HAP-1 (cell line): Measurements from ENCODE around the gene TNFSF13B.

Source experiments
- DNase-seq, 2 experiments: peaks; one replicate each; pipeline ENCODE4 v3.0.0-alpha.2; 2016 to 2020; ENCODE audit warnings: low spot score in 2 of 2
- H3K27me3 ChIP-seq: fragments of 250-450 bp; sonication (Bioruptor Pico); 2 replicates; pipeline ENCODE4 v1.5.1; 2020; ENCODE audit warnings: low read depth, mild to moderate bottlenecking, moderate library complexity
- H3K36me3 ChIP-seq: fragments of 250-450 bp; sonication (Bioruptor Pico); replicated peaks from 2 replicates; pipeline ENCODE4 v1.5.1; 2020; ENCODE audit warnings: mild to moderate bottlenecking
- H3K4me1 ChIP-seq: fragments of 250-450 bp; sonication (Bioruptor Pico); 2 replicates; pipeline ENCODE4 v1.5.1; 2020; ENCODE audit warnings: mild to moderate bottlenecking
- H3K4me3 ChIP-seq: fragments of 250-450 bp; sonication (Bioruptor Pico); 2 replicates; pipeline ENCODE4 v1.5.1; 2020; ENCODE audit warnings: mild to moderate bottlenecking, moderate library complexity
- H3K9me3 ChIP-seq: fragments of 250-450 bp; sonication (Bioruptor Pico); 2 replicates; pipeline ENCODE4 v1.5.1; 2020; ENCODE audit warnings: mild to moderate bottlenecking, moderate library complexity
- in situ Hi-C: fragments of 300-500 bp; cut with MboI; formaldehyde crosslinking; loops from 3 replicates; pipeline ENCODE4 v1.14.3; 2020; ENCODE audit warnings: low sequenced_read_pairs, inconsistent platforms, mixed read lengths

Gene TNFSF13B

GRCh38 chr13:108268466-108269112 is 929 bp upstream of the TNFSF13B start:
- H3K4me1 ChIP-seq, result no peaks in the 10 kb centered on the region
- no peaks in the 10 kb centered on the region; the same call in 1 of the 2 replicates for H3K27me3 ChIP-seq
- no peak overlapping the region for H3K4me3 ChIP-seq
- H3K9me3 ChIP-seq, result no peaks in the 10 kb centered on the region
- DNase-seq, result no peak
- H3K36me3 ChIP-seq, result no peaks in the 10 kb centered on the region
- in situ Hi-C loops, result no loop called here

- no peaks in the 10 kb centered on the region for H3K36me3 ChIP-seq
- H3K27me3 ChIP-seq, result no peaks in the 10 kb centered on the region; the same call in 1 of the 2 replicates
- H3K9me3 ChIP-seq, result no peaks in the 10 kb centered on the region
- no peaks in the 10 kb centered on the region for H3K4me1 ChIP-seq
- H3K4me3 ChIP-seq, result no peak overlapping the region
- no peak for DNase-seq
- in situ Hi-C loops, result no loop called here
Measured at GRCh38 chr13:108270442-108270841, 924 bp downstream of the TNFSF13B start.

GRCh38 chr13:108272333-108272732 is 2.8 kb downstream of the TNFSF13B start:
- Histone ChIP-seq H3K4me1 (no peaks in the 10 kb centered on the region), H3K27me3 (no peaks in the 10 kb centered on the region; the same call in 1 of the 2 replicates), H3K4me3 (no peak overlapping the region), H3K9me3 (no peaks in the 10 kb centered on the region), H3K36me3 (no peaks in the 10 kb centered on the region)
- no peak for DNase-seq
- in situ Hi-C loops, result no loop called here

- in situ Hi-C loops, result no loop called here
- H3K36me3 ChIP-seq, result no peaks in the 10 kb centered on the region
- H3K4me1 ChIP-seq, result no peaks in the 10 kb centered on the region
- no peaks in the 10 kb centered on the region for H3K9me3 ChIP-seq
- no peak overlapping the region for H3K4me3 ChIP-seq
- H3K27me3 ChIP-seq, result no peaks in the 10 kb centered on the region; the same call in 1 of the 2 replicates
- DNase-seq, result no peak
Measured at GRCh38 chr13:108273429-108274118, 4.1 kb downstream of the TNFSF13B start.

GRCh38 chr13:108274718-108275117 is 5.2 kb downstream of the TNFSF13B start:
- Histone ChIP-seq H3K27me3 (no peaks in the 10 kb centered on the region; the same call in 1 of the 2 replicates), H3K4me1 (no peaks in the 10 kb centered on the region), H3K36me3 (no peaks in the 10 kb centered on the region), H3K9me3 (no peaks in the 10 kb centered on the region), H3K4me3 (no peak overlapping the region)
- in situ Hi-C loops, result no loop called here
- DNase-seq, result no peak

GRCh38 chr13:108276060-108276459 is 6.5 kb downstream of the TNFSF13B start:
- H3K9me3 ChIP-seq, result no peaks in the 10 kb centered on the region
- H3K4me1 ChIP-seq, result no peaks in the 10 kb centered on the region
- DNase-seq, result no peak
- in situ Hi-C loops, result no loop called here
- H3K36me3 ChIP-seq, result no peaks in the 10 kb centered on the region
- H3K4me3 ChIP-seq, result no peak overlapping the region
- H3K27me3 ChIP-seq, result no peaks in the 10 kb centered on the region; the same call in 1 of the 2 replicates

- no peak for DNase-seq
- Histone ChIP-seq H3K27me3 (no peaks in the 10 kb centered on the region), H3K4me3 (no peak overlapping the region), H3K36me3 (no peaks in the 10 kb centered on the region), H3K9me3 (no peaks in the 10 kb centered on the region), H3K4me1 (no peaks in the 10 kb centered on the region)
- in situ Hi-C loops, result no loop called here
Measured at GRCh38 chr13:108278466-108278865, 8.9 kb downstream of the TNFSF13B start.

GRCh38 chr13:108281901-108282300 is 12.4 kb downstream of the TNFSF13B start:
- Histone ChIP-seq H3K9me3 (no peaks in the 10 kb centered on the region), H3K36me3 (no peaks in the 10 kb centered on the region), H3K27me3 (no peaks in the 10 kb centered on the region), H3K4me3 (no peak overlapping the region), H3K4me1 (no peaks in the 10 kb centered on the region)
- in situ Hi-C loops, result no loop called here
- DNase-seq, result no peak

- no peaks in the 10 kb centered on the region for H3K9me3 ChIP-seq
- no peaks in the 10 kb centered on the region for H3K36me3 ChIP-seq
- no peak overlapping the region for H3K4me3 ChIP-seq
- in situ Hi-C loops, result no loop called here
- DNase-seq, result peak in 1 of 2 experiments; percentile 3
- no peaks in the 10 kb centered on the region for H3K4me1 ChIP-seq
- H3K27me3 ChIP-seq, result no peaks in the 10 kb centered on the region
Measured at GRCh38 chr13:108283110-108283509, 13.6 kb downstream of the TNFSF13B start.

- no peak overlapping the region for H3K4me3 ChIP-seq
- H3K4me1 ChIP-seq, result no peaks in the 10 kb centered on the region
- DNase-seq, result no peak
- no peaks in the 10 kb centered on the region for H3K36me3 ChIP-seq
- H3K27me3 ChIP-seq, result no peaks in the 10 kb centered on the region; the same call in 1 of the 2 replicates
- in situ Hi-C loops, result no loop called here
- H3K9me3 ChIP-seq, result no peaks in the 10 kb centered on the region
Measured at GRCh38 chr13:108288741-108289140, 19.2 kb downstream of the TNFSF13B start.

- no peak overlapping the region for H3K4me3 ChIP-seq
- in situ Hi-C loops, result no loop called here
- no peaks in the 10 kb centered on the region for H3K4me1 ChIP-seq
- H3K36me3 ChIP-seq, result no peaks in the 10 kb centered on the region
- no peaks in the 10 kb centered on the region; the same call in 1 of the 2 replicates for H3K27me3 ChIP-seq
- DNase-seq, result no peak
- H3K9me3 ChIP-seq, result no peaks in the 10 kb centered on the region
Measured at GRCh38 chr13:108289819-108290218, 20.3 kb downstream of the TNFSF13B start.

GRCh38 chr13:108297114-108297513 is 27.6 kb downstream of the TNFSF13B start:
- no peaks in the 10 kb centered on the region for H3K36me3 ChIP-seq
- no peaks in the 10 kb centered on the region; the same call in 1 of the 2 replicates for H3K9me3 ChIP-seq
- no peak for DNase-seq
- in situ Hi-C loops, result no loop called here
- no peaks in the 10 kb centered on the region for H3K4me1 ChIP-seq
- H3K27me3 ChIP-seq, result no peaks in the 10 kb centered on the region; the same call in 1 of the 2 replicates
- no peak overlapping the region for H3K4me3 ChIP-seq

- Histone ChIP-seq H3K27me3 (no peaks in the 10 kb centered on the region), H3K36me3 (no peaks in the 10 kb centered on the region), H3K9me3 (no peaks in the 10 kb centered on the region; the same call in 1 of the 2 replicates), H3K4me1 (no peaks in the 10 kb centered on the region), H3K4me3 (no peak overlapping the region)
- no peak for DNase-seq
- in situ Hi-C loops, result no loop called here
Measured at GRCh38 chr13:108302279-108302678, 32.8 kb downstream of the TNFSF13B start.
